ENCODE data around the gene SNAP23. TPM values are rescaled to one million over a fixed set of nuclear protein-coding genes. Genes with fewer than 3 reads are reported as not detected.

The SNAP23 gene
- total RNA-seq, 1 experiment from 2014 or later = 137 TPM

- Histone ChIP-seq H3K9ac (ENCODE audit: low read length) (no peak overlapping the region), H3K4me1 (ENCODE audit: low read length) (peaks cover 72% of the 10 kb centered on the region), H4K20me1 (ENCODE audit: insufficient read depth, low read depth, low read length) (no peaks in the 10 kb centered on the region), H3K27ac (ENCODE audit: low read length) (peak overlapping the region; percentile 85), H2AFZ (ENCODE audit: low read length) (no peak overlapping the region), H3K27me3 (ENCODE audit: low read length) (no peaks in the 10 kb centered on the region), H3K4me2 (ENCODE audit: low read depth, low read length, poor library complexity, severe bottlenecking) (peak overlapping the region; percentile 77), H3K9me3 (ENCODE audit: low read length) (no peaks in the 10 kb centered on the region), H3K4me3 (ENCODE audit: low read length) (no peak overlapping the region), H3K36me3 (ENCODE audit: insufficient read depth, low read length) (no peaks in the 10 kb centered on the region; the same call in 1 of the 2 replicates), H3K79me2 (ENCODE audit: low read length) (peaks cover 98% of the 10 kb centered on the region), H3K9me2 (replicated peaks; ENCODE audit: insufficient read depth, low read length) (no peaks in the 10 kb centered on the region)
- DNase-seq = no peak
Measured at GRCh38 chr15:42503825-42504224, 8.4 kb downstream of the SNAP23 start.

GRCh38 chr15:42504631-42505030 is 9.2 kb downstream of the SNAP23 start:
- Histone ChIP-seq H3K9ac (ENCODE audit: low read length) (peak overlapping the region; percentile 45), H3K79me2 (ENCODE audit: low read length) (peaks cover 98% of the 10 kb centered on the region), H3K4me1 (ENCODE audit: low read length) (peaks cover 69% of the 10 kb centered on the region), H4K20me1 (ENCODE audit: insufficient read depth, low read depth, low read length) (no peaks in the 10 kb centered on the region), H3K36me3 (ENCODE audit: insufficient read depth, low read length) (no peaks in the 10 kb centered on the region; the same call in 1 of the 2 replicates), H2AFZ (ENCODE audit: low read length) (no peak overlapping the region; the same call in 1 of the 2 replicates), H3K9me3 (ENCODE audit: low read length) (no peaks in the 10 kb centered on the region), H3K27me3 (ENCODE audit: low read length) (no peaks in the 10 kb centered on the region), H3K4me3 (ENCODE audit: low read length) (peak overlapping the region; percentile 18), H3K27ac (ENCODE audit: low read length) (peak overlapping the region; percentile 85), H3K9me2 (replicated peaks; ENCODE audit: insufficient read depth, low read length) (no peaks in the 10 kb centered on the region), H3K4me2 (ENCODE audit: low read depth, low read length, poor library complexity, severe bottlenecking) (peak overlapping the region; percentile 77)
- DNase-seq = no peak

DNA sequence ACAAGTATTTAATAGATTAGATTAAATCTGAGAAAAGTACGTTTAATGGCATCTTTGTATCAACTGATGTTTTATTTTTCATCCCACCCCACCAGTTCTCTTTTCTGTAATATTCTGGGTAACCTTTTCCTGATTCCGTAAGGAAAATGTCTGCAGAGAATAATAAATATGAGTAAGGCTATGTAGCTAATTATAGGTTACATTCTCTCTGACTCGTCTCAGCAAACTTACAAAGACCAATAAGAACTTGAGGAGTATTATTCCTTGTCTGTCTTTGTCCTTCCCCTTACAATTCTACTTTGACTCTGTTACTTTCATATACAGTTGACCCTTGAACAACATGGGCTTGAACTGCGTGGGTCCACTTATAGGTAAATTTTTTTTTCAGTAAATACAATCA is 12.1 kb downstream of the SNAP23 start:
- peak overlapping the region; percentile 54 for H3K27ac ChIP-seq (ENCODE audit: low read length)
- H3K9me2 ChIP-seq (replicated peaks; ENCODE audit: insufficient read depth, low read length) = no peaks in the 10 kb centered on the region
- no peaks in the 10 kb centered on the region for H4K20me1 ChIP-seq (ENCODE audit: insufficient read depth, low read depth, low read length)
- H3K4me2 ChIP-seq (ENCODE audit: low read depth, low read length, poor library complexity, severe bottlenecking) = peak overlapping the region; percentile 60
- H3K36me3 ChIP-seq (ENCODE audit: insufficient read depth, low read length) = no peaks in the 10 kb centered on the region; the same call in 1 of the 2 replicates
- H3K79me2 ChIP-seq (ENCODE audit: low read length) = peaks cover 95% of the 10 kb centered on the region
- H3K9me3 ChIP-seq (ENCODE audit: low read length) = no peaks in the 10 kb centered on the region
- H3K9ac ChIP-seq (ENCODE audit: low read length) = peak overlapping the region; percentile 40; the same call in 1 of the 2 replicates
- H3K27me3 ChIP-seq (ENCODE audit: low read length) = no peaks in the 10 kb centered on the region
- peak overlapping the region; percentile 26; the same call in 1 of the 2 replicates for H3K4me3 ChIP-seq (ENCODE audit: low read length)
- no peak overlapping the region for H2AFZ ChIP-seq (ENCODE audit: low read length)
- no peak for DNase-seq
- peaks cover 69% of the 10 kb centered on the region for H3K4me1 ChIP-seq (ENCODE audit: low read length)

DNA sequence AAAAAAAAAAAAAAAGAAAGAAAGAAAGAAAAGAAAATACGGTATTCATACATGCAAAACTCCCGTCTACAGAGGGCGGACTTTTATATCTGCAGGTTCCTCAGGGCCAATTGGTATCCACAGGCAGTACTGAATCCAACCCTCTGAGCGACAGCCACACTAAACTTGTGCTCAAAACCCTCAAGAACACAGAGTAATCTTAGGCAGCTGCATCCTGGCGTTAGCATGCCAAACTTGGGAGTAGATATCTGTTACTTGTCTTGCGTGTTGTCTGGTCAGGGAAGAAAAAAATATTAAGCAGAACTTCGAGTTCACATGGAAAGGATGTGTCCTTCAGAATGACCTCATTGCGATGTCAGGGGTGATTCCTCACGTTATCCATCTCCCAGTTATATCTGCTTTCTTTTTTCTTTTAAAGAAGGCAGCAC is 12.8 kb downstream of the SNAP23 start:
- Histone ChIP-seq H4K20me1 (ENCODE audit: insufficient read depth, low read depth, low read length) (no peaks in the 10 kb centered on the region), H3K27me3 (ENCODE audit: low read length) (no peaks in the 10 kb centered on the region), H3K36me3 (ENCODE audit: insufficient read depth, low read length) (peaks cover 7% of the 10 kb centered on the region; the same call in 1 of the 2 replicates), H3K9ac (ENCODE audit: low read length) (peak overlapping the region; percentile 48), H3K4me1 (ENCODE audit: low read length) (peaks cover 69% of the 10 kb centered on the region), H3K27ac (ENCODE audit: low read length) (peak overlapping the region; percentile 54), H3K9me3 (ENCODE audit: low read length) (no peaks in the 10 kb centered on the region), H2AFZ (ENCODE audit: low read length) (no peak overlapping the region), H3K79me2 (ENCODE audit: low read length) (peaks cover 93% of the 10 kb centered on the region), H3K4me3 (ENCODE audit: low read length) (peak overlapping the region; percentile 26; the same call in 1 of the 2 replicates), H3K9me2 (replicated peaks; ENCODE audit: insufficient read depth, low read length) (no peaks in the 10 kb centered on the region), H3K4me2 (ENCODE audit: low read depth, low read length, poor library complexity, severe bottlenecking) (peak overlapping the region; percentile 60)
- peak; percentile 72 for DNase-seq

DNA sequence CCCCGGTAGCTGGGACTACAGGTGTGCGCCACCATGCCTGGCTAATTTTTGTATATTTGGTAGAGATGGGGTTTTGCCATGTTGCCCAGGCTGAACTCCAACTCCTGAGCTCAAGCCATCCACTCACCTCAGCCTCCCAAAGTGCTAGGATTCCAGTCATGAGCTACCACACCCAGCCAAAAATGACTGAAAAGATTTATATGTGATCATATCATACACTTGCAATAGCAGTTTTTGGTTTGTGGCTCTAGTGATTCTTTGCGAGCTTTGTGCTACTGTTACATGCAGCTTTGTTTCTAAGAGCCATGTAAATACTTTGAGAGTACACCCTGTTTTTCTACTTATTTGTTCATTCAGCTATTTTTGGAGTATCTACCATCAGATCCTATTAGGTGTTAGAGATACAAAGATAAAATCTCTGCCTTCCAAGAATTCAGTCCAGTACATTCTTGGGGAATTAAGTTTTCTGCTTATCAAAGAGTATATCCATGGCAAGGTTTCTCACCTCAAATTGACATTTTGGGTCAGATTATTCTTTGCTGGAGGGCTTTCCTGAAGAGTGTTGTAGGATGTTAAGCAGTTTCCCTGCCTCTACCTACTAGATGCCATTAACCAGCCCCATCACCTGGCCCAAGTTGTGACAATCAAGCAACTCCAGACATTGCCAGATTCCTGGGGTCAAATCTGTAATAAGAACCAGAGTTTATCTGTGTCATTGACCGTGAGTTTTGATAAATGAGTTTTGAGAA is 15.0 kb downstream of the SNAP23 start:
- H2AFZ ChIP-seq (ENCODE audit: low read length) = no peak overlapping the region
- H3K79me2 ChIP-seq (ENCODE audit: low read length) = peaks cover 76% of the 10 kb centered on the region
- H3K4me2 ChIP-seq (ENCODE audit: low read depth, low read length, poor library complexity, severe bottlenecking) = peak overlapping the region; percentile 32
- no peaks in the 10 kb centered on the region for H3K9me2 ChIP-seq (replicated peaks; ENCODE audit: insufficient read depth, low read length)
- H3K4me3 ChIP-seq (ENCODE audit: low read length) = no peak overlapping the region
- no peaks in the 10 kb centered on the region for H3K27me3 ChIP-seq (ENCODE audit: low read length)
- H4K20me1 ChIP-seq (ENCODE audit: insufficient read depth, low read depth, low read length) = no peaks in the 10 kb centered on the region
- peak; percentile 19 for DNase-seq
- H3K4me1 ChIP-seq (ENCODE audit: low read length) = peaks cover 49% of the 10 kb centered on the region
- peak overlapping the region; percentile 4; the same call in 1 of the 2 replicates for H3K9ac ChIP-seq (ENCODE audit: low read length)
- H3K9me3 ChIP-seq (ENCODE audit: low read length) = no peaks in the 10 kb centered on the region
- H3K27ac ChIP-seq (ENCODE audit: low read length) = peak overlapping the region; percentile 21
- peaks cover 20% of the 10 kb centered on the region; the same call in 1 of the 2 replicates for H3K36me3 ChIP-seq (ENCODE audit: insufficient read depth, low read length)

DNA sequence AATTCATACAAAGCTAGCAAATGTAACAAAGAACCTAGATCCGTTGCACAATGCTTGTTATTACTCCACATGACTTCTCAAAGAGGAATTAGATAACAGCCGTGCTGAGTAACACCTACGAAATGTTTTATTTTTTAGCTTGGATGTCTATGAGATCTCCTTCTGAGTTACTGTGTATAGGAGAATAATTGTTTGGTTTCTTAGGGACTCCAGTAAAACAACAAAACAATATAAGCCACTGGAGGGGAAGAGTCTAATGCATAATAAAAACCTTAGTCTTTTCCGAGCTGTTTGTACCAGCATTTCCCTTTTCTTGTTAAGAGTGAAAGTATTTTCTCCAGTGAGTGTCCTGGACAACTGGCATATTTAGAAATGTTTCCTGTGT is 15.6 kb downstream of the SNAP23 start:
- Histone ChIP-seq H2AFZ (ENCODE audit: low read length) (no peak overlapping the region), H3K4me1 (ENCODE audit: low read length) (peaks cover 45% of the 10 kb centered on the region), H3K79me2 (ENCODE audit: low read length) (peaks cover 71% of the 10 kb centered on the region), H3K36me3 (ENCODE audit: insufficient read depth, low read length) (peaks cover 21% of the 10 kb centered on the region; the same call in 1 of the 2 replicates), H3K4me2 (ENCODE audit: low read depth, low read length, poor library complexity, severe bottlenecking) (peak overlapping the region; percentile 32), H3K9me2 (replicated peaks; ENCODE audit: insufficient read depth, low read length) (no peaks in the 10 kb centered on the region), H3K9me3 (ENCODE audit: low read length) (no peaks in the 10 kb centered on the region), H3K27ac (ENCODE audit: low read length) (peak overlapping the region; percentile 21), H3K27me3 (ENCODE audit: low read length) (no peaks in the 10 kb centered on the region), H4K20me1 (ENCODE audit: insufficient read depth, low read depth, low read length) (no peaks in the 10 kb centered on the region), H3K9ac (ENCODE audit: low read length) (peak overlapping the region; percentile 4; the same call in 1 of the 2 replicates), H3K4me3 (ENCODE audit: low read length) (no peak overlapping the region)
- peak; percentile 40 for DNase-seq

- H3K36me3 ChIP-seq (ENCODE audit: insufficient read depth, low read length) = peaks cover 34% of the 10 kb centered on the region
- H3K9me3 ChIP-seq (ENCODE audit: low read length) = no peaks in the 10 kb centered on the region
- DNase-seq = no peak
- H3K9ac ChIP-seq (ENCODE audit: low read length) = no peak overlapping the region
- H3K27me3 ChIP-seq (ENCODE audit: low read length) = no peaks in the 10 kb centered on the region
- H3K27ac ChIP-seq (ENCODE audit: low read length) = no peak overlapping the region
- no peak overlapping the region for H3K4me2 ChIP-seq (ENCODE audit: low read depth, low read length, poor library complexity, severe bottlenecking)
- no peaks in the 10 kb centered on the region for H3K9me2 ChIP-seq (replicated peaks; ENCODE audit: insufficient read depth, low read length)
- no peak overlapping the region for H2AFZ ChIP-seq (ENCODE audit: low read length)
- no peak overlapping the region for H3K4me3 ChIP-seq (ENCODE audit: low read length)
- H4K20me1 ChIP-seq (ENCODE audit: insufficient read depth, low read depth, low read length) = no peaks in the 10 kb centered on the region
- H3K4me1 ChIP-seq (ENCODE audit: low read length) = no peaks in the 10 kb centered on the region
- H3K79me2 ChIP-seq (ENCODE audit: low read length) = 0 out of 2 replicates have a peak, but pooled peaks cover 3% of the 10 kb centered on the region
Measured at GRCh38 chr15:42523331-42523730, 27.9 kb downstream of the SNAP23 start.

GRCh38 chr15:42528970-42529369 is 33.5 kb downstream of the SNAP23 start:
- H3K9me3 ChIP-seq (ENCODE audit: low read length) = no peaks in the 10 kb centered on the region
- no peak for DNase-seq
- no peaks in the 10 kb centered on the region for H3K4me1 ChIP-seq (ENCODE audit: low read length)
- H3K79me2 ChIP-seq (ENCODE audit: low read length) = 0 out of 2 replicates have a peak, but pooled peaks cover 3% of the 10 kb centered on the region
- no peak overlapping the region for H3K4me2 ChIP-seq (ENCODE audit: low read depth, low read length, poor library complexity, severe bottlenecking)
- H3K36me3 ChIP-seq (ENCODE audit: insufficient read depth, low read length) = peaks cover 48% of the 10 kb centered on the region; the same call in 1 of the 2 replicates
- no peaks in the 10 kb centered on the region for H3K9me2 ChIP-seq (replicated peaks; ENCODE audit: insufficient read depth, low read length)
- no peaks in the 10 kb centered on the region for H3K27me3 ChIP-seq (ENCODE audit: low read length)
- H4K20me1 ChIP-seq (ENCODE audit: insufficient read depth, low read depth, low read length) = no peaks in the 10 kb centered on the region
- H3K27ac ChIP-seq (ENCODE audit: low read length) = no peak overlapping the region
- H2AFZ ChIP-seq (ENCODE audit: low read length) = no peak overlapping the region
- no peak overlapping the region for H3K4me3 ChIP-seq (ENCODE audit: low read length)
- no peak overlapping the region for H3K9ac ChIP-seq (ENCODE audit: low read length)

All from Karpas-422 (cell line).